Testis (tissue), 3 donors: ENCODE measurements around the gene SMAP1. TPM values are rescaled to one million over a fixed set of nuclear protein-coding genes. Genes with fewer than 3 reads are reported as not detected.

Experiments
- DNase-seq: peaks from one replicate; pipeline ENCODE4 v3.0.0-alpha.2; 2019
- H3K27ac ChIP-seq, 2 donors: fragments of 200-600 bp; sonication (generic); one replicate each; pipeline ENCODE4 v1.5.1; 2019
- H3K27me3 ChIP-seq: fragments of 200-600 bp; sonication (generic); one replicate; pipeline ENCODE4 v1.5.1; 2019
- H3K36me3 ChIP-seq: fragments of 200-600 bp; sonication (generic); one replicate; pipeline ENCODE4 v1.5.1; 2017; ENCODE audit warnings: low read depth; ENCODE audit errors: missing control alignments
- H3K4me1 ChIP-seq: fragments of 200-600 bp; sonication (generic); one replicate; pipeline ENCODE4 v1.5.1; 2019
- H3K4me3 ChIP-seq, 2 donors: fragments of 200-600 bp; sonication (generic); one replicate each; pipeline ENCODE4 v1.5.1; 2017 to 2019
- H3K9me3 ChIP-seq: fragments of 200-600 bp; sonication (generic); one replicate; pipeline ENCODE4 v1.5.1; 2017
- POLR2A ChIP-seq: fragments of 450-650 bp; IDR thresholded peaks from one replicate; pipeline ENCODE4 v1.6.1; 2017; ENCODE audit warnings: antibody characterized with exemption, mild to moderate bottlenecking, moderate library complexity
- WGBS, 2 donors: methylation state at CpG; one replicate each; pipeline ENCODE4 v1.1.5; 2018; 5-methylcytosine and 5-hydroxymethylcytosine counted together
- intact Hi-C: fragments of 100-400 bp; cut with DNase I; formaldehyde crosslinking; loops from one replicate; pipeline ENCODE4 v1.15.1; 2023; ENCODE audit warnings: low total_unique reads
- polyA plus RNA-seq: library from polyadenylated mRNA; stranded (reverse); fragments of 350-450 nt; fragmentation: Illumina TruSeq; extraction: RNeasy Lipid Tissue Mini Kit (QIAGEN cat#74804); gene quantifications from one replicate; pipeline ENCODE4 v1.2.3, GENCODE V29; 2014; ENCODE audit warnings: low read depth, low replicate concordance; ENCODE audit not compliant: insufficient read depth
- total RNA-seq, 2 donors: library from RNA; depleted of rRNA; stranded (reverse); fragments of >200 nt; gene quantifications; one replicate each; pipeline ENCODE4 v1.2.3, GENCODE V29; 2016
- TF ChIP-seq, protein P1 (sequence below), 3 experiments: fragments of 450-650 bp in 2 of 3; fragments of 200-600 bp in 1 of 3; sonication (generic) in 1 of 3; IDR thresholded peaks; one replicate each; pipeline ENCODE4 v1.5.1; 2016 to 2019; ENCODE audit warnings: antibody characterized with exemption in 3 of 3, mild to moderate bottlenecking in 2 of 3, moderate library complexity in 1 of 3

Gene SMAP1
- total and polyA plus RNA-seq, 3 donors from 2014 or later, result 36.1 to 43.3 (median 41.6) TPM

DNA sequence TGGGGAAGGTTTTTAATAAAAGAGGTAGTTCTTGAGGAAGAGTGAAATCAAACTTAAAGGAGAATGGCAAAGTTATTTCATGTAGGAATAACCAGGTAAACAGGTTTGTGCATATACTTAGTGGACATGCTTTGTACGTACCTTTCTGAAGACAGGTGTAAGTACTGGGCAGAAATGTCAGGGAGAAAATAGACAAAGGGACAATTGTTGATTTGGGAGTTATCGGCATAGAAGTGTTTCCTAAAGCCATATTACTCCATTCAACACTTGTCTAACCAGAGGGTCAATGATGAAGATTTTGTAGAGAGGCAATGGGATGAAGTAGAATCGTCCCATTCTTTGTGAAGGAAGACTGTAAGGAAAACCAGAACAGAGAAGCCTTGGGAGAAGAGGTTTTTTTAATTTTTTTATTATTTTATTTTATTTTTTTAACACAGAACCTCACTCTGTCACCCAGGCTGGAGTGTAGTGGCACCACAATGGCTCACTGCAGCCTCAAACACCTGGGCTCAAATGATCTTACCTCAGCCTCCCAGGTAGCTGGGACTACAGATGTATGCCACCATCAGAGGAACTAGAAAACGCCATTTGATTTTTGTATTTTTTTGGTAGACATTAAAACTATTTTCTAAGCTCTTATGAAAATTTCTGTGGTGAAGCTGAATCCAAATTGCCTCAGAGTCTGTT lies 18.0 kb downstream of the SMAP1 start:
- no peak for TF ChIP-seq POLR2A
- TF ChIP-seq, protein P1, sequence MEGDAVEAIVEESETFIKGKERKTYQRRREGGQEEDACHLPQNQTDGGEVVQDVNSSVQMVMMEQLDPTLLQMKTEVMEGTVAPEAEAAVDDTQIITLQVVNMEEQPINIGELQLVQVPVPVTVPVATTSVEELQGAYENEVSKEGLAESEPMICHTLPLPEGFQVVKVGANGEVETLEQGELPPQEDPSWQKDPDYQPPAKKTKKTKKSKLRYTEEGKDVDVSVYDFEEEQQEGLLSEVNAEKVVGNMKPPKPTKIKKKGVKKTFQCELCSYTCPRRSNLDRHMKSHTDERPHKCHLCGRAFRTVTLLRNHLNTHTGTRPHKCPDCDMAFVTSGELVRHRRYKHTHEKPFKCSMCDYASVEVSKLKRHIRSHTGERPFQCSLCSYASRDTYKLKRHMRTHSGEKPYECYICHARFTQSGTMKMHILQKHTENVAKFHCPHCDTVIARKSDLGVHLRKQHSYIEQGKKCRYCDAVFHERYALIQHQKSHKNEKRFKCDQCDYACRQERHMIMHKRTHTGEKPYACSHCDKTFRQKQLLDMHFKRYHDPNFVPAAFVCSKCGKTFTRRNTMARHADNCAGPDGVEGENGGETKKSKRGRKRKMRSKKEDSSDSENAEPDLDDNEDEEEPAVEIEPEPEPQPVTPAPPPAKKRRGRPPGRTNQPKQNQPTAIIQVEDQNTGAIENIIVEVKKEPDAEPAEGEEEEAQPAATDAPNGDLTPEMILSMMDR (IDR thresholded peaks at IDR 0.05), result no peak
- no peak for DNase-seq
- Histone ChIP-seq H3K36me3 (no peaks in the 10 kb centered on the region), H3K27ac (no peak overlapping the region), H3K27me3 (no peaks in the 10 kb centered on the region), H3K9me3 (no peaks in the 10 kb centered on the region), H3K4me1 (peaks cover 5% of the 10 kb centered on the region), H3K4me3 (no peak overlapping the region)
- intact Hi-C loops, result loop anchor here (10.0 kb wide), 1 partner anchor 131 kb away; no protein-coding TSS in a partner anchor
- WGBS, 2 donors, result 77 to 80% methylated on average over 4 of the region's 4 CpGs

- intact Hi-C loops, result loop anchor here (10.0 kb wide), 1 partner anchor 132 kb away; no protein-coding TSS in a partner anchor
- DNase-seq, result no peak
- Histone ChIP-seq H3K4me3 (no peak overlapping the region), H3K36me3 (no peaks in the 10 kb centered on the region), H3K4me1 (peaks cover 5% of the 10 kb centered on the region), H3K27me3 (no peaks in the 10 kb centered on the region), H3K27ac (no peak overlapping the region), H3K9me3 (no peaks in the 10 kb centered on the region)
- WGBS, 2 donors, result 27 to 33% methylated on average over 3 of the region's 3 CpGs
- no peak for TF ChIP-seq POLR2A
- TF ChIP-seq, protein P1 (IDR thresholded peaks at IDR 0.05), result peak; percentile 42 to 92 (median 45)
Observed at GRCh38 chr6:70686548-70687133, 19.0 kb downstream of the SMAP1 start.

DNA sequence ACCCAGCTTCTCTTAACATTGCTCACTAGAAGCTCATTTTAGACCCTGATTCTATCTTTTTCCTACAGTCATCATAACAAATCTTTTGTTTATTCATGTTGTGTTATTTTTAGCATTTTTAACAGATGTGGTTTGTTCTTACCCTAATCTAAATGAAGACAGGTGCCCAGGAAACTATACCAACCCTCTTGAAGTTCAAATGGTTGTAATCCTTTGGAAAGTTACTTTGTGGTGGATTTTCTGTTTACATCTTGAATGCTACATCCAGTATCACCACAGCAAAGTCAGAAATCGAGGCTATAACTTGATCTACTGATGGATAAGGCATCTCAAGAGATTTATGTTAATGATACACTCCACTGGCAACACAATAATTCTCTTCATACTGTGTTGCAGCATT lies 26.2 kb downstream of the SMAP1 start:
- no peaks in the 10 kb centered on the region for H3K4me1 ChIP-seq
- WGBS, 2 donors, result 79 to 96% methylated on average over 1 of the region's 1 CpG
- no peak overlapping the region for H3K4me3 ChIP-seq
- H3K27me3 ChIP-seq, result no peaks in the 10 kb centered on the region
- intact Hi-C loops, result no loop called here
- H3K9me3 ChIP-seq, result no peaks in the 10 kb centered on the region
- TF ChIP-seq POLR2A, result no peak
- TF ChIP-seq, protein P1 (IDR thresholded peaks at IDR 0.05), result no peak
- no peak for DNase-seq
- no peaks in the 10 kb centered on the region for H3K36me3 ChIP-seq
- H3K27ac ChIP-seq, result no peak overlapping the region

DNA sequence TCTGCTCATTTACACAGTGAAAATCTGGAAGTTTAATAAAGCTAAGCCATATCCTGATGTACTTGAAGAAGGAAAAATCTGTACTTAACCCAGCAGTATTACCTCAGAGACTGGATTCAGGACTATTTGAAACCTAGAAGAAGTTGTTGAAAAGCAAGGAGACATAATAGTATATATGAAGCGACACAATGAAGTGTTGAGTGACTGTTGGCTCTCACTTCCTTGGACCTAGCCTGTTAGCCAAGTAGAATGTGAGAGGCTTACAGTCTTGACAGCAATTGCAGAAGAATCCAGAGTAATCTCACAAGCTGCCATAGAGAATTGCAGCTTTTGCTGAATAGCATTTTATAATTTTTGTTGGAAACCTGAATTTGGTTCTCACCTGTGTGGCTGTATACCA lies 26.7 kb downstream of the SMAP1 start:
- intact Hi-C loops, result no loop called here
- Histone ChIP-seq H3K4me1 (no peaks in the 10 kb centered on the region), H3K4me3 (no peak overlapping the region), H3K9me3 (no peaks in the 10 kb centered on the region), H3K36me3 (no peaks in the 10 kb centered on the region), H3K27ac (no peak overlapping the region), H3K27me3 (no peaks in the 10 kb centered on the region)
- DNase-seq, result no peak
- TF ChIP-seq, protein P1 (IDR thresholded peaks at IDR 0.05), result no peak
- no peak for TF ChIP-seq POLR2A
- WGBS, 2 donors, result 91 to 95% methylated on average over 1 of the region's 1 CpG
